Mesenchymal stem cell (in vitro differentiated cells and primary cell): ENCODE measurements around the gene GPSM1.
"Not testable (repeated sequence)": the region's sequence is repeated elsewhere in the genome, so short reads cannot be mapped to it uniquely, and the experiment has no call there.

Experiments used
- DNase-seq: peaks from one replicate; pipeline ENCODE4 v3.0.0-alpha.2; 2013
- H2AFZ ChIP-seq: one replicate; pipeline ENCODE4 v1.6.1; 2013; ENCODE audit warnings: low read depth, mild to moderate bottlenecking, control low read depth, inconsistent platforms, low read length, moderate library complexity
- H2AK5ac ChIP-seq: 2 replicates; pipeline ENCODE4 v1.6.1; 2013; ENCODE audit warnings: low read length, moderate library complexity, mild to moderate bottlenecking, inconsistent platforms; ENCODE audit not compliant: severe bottlenecking
- H2BK120ac ChIP-seq: one replicate; pipeline ENCODE4 v1.6.1; 2013; ENCODE audit warnings: low read depth, mild to moderate bottlenecking, inconsistent platforms, low read length, moderate library complexity
- H2BK12ac ChIP-seq, 2 experiments: one replicate each; pipeline ENCODE4 v1.6.1; 2013; ENCODE audit warnings: inconsistent platforms in 2 of 2, low read length in 2 of 2, mild to moderate bottlenecking in 2 of 2, moderate library complexity in 2 of 2, control low read depth in 1 of 2
- H2BK15ac ChIP-seq: one replicate; pipeline ENCODE4 v1.6.1; 2013; ENCODE audit warnings: mild to moderate bottlenecking, low read depth, inconsistent platforms; ENCODE audit not compliant: poor library complexity, severe bottlenecking
- H2BK5ac ChIP-seq: 2 replicates; pipeline ENCODE4 v1.6.1; 2013; ENCODE audit warnings: low read depth, mild to moderate bottlenecking, low read length, control low read depth, inconsistent platforms; ENCODE audit not compliant: poor library complexity, severe bottlenecking
- H3K14ac ChIP-seq, 2 experiments: one replicate each; pipeline ENCODE4 v1.6.1; 2013; ENCODE audit warnings: inconsistent platforms in 2 of 2, low read length in 2 of 2, control low read depth in 1 of 2, mild to moderate bottlenecking in 1 of 2, moderate library complexity in 1 of 2
- H3K18ac ChIP-seq, 2 experiments: one replicate each; pipeline ENCODE4 v1.6.1; 2013; ENCODE audit warnings: inconsistent platforms in 2 of 2, low read length in 2 of 2, control low read depth in 1 of 2, low read depth in 1 of 2, mild to moderate bottlenecking in 1 of 2
- H3K23ac ChIP-seq, 2 experiments: one replicate each; pipeline ENCODE4 v1.6.1; 2013; ENCODE audit warnings: inconsistent platforms in 2 of 2, low read length in 2 of 2, mild to moderate bottlenecking in 2 of 2, moderate library complexity in 2 of 2, control low read depth in 1 of 2
- H3K27ac ChIP-seq: 2 replicates; pipeline ENCODE4 v1.5.1; 2013; ENCODE audit warnings: mild to moderate bottlenecking, moderate library complexity, low read length, control low read depth, inconsistent platforms; ENCODE audit not compliant: poor library complexity, severe bottlenecking
- H3K27me3 ChIP-seq, 2 experiments: 2 replicates each; pipeline versions ENCODE4 v1.6.1 to v1.7.0; 2013; ENCODE audit warnings: low read length in 2 of 2, mild to moderate bottlenecking in 2 of 2, moderate library complexity in 2 of 2, control low read depth in 1 of 2, inconsistent platforms in 1 of 2; ENCODE audit not compliant: control insufficient read depth in 1 of 2, insufficient read depth in 1 of 2
- H3K36me3 ChIP-seq, 2 experiments: 2 replicates each; pipeline versions ENCODE4 v1.6.1 to v1.7.0; 2013; ENCODE audit warnings: low read length in 2 of 2, control low read depth in 1 of 2, inconsistent platforms in 1 of 2, low read depth in 1 of 2, mild to moderate bottlenecking in 1 of 2; ENCODE audit not compliant: insufficient read depth in 2 of 2, control insufficient read depth in 1 of 2
- H3K4ac ChIP-seq, 2 experiments: one replicate each; pipeline ENCODE4 v1.6.1; 2013; ENCODE audit warnings: inconsistent platforms in 2 of 2, low read length in 2 of 2, mild to moderate bottlenecking in 2 of 2, moderate library complexity in 2 of 2, control low read depth in 1 of 2, low read depth in 1 of 2
- H3K4me1 ChIP-seq: 2 replicates; pipeline ENCODE4 v1.6.1; 2013; ENCODE audit warnings: low read depth, low read length, control low read depth; ENCODE audit not compliant: control insufficient read depth, insufficient read depth
- H3K4me2 ChIP-seq: 2 replicates; pipeline ENCODE4 v1.6.1; 2013; ENCODE audit warnings: low read length, mild to moderate bottlenecking, inconsistent platforms; ENCODE audit not compliant: poor library complexity, severe bottlenecking
- H3K4me3 ChIP-seq, 2 experiments: 2 replicates each; pipeline versions ENCODE4 v1.5.1 to v1.7.0; 2013; ENCODE audit warnings: low read length in 2 of 2, mild to moderate bottlenecking in 2 of 2, control low read depth in 1 of 2, low read depth in 1 of 2; ENCODE audit not compliant: insufficient read depth in 1 of 2
- H3K79me1 ChIP-seq: replicated peaks from 2 replicates; pipeline ENCODE4 v1.6.1; 2013; ENCODE audit warnings: mild to moderate bottlenecking, control low read depth, low read length, inconsistent platforms; ENCODE audit not compliant: poor library complexity, severe bottlenecking
- H3K9ac ChIP-seq: 2 replicates; pipeline ENCODE4 v1.7.0; 2013; ENCODE audit warnings: mild to moderate bottlenecking, low read length, moderate library complexity
- H3K9me3 ChIP-seq: 2 replicates; pipeline ENCODE4 v1.7.0; 2013; ENCODE audit warnings: mild to moderate bottlenecking, low read length; ENCODE audit not compliant: control insufficient read depth
- H4K8ac ChIP-seq: one replicate; pipeline ENCODE4 v1.6.1; 2013; ENCODE audit warnings: inconsistent platforms, mild to moderate bottlenecking, low read length, moderate library complexity
- H4K91ac ChIP-seq: one replicate; pipeline ENCODE4 v1.6.1; 2013; ENCODE audit warnings: mild to moderate bottlenecking, low read length, inconsistent platforms
- WGBS: methylation state at CpG from one replicate; pipeline ENCODE4 v1.1.7; 2013; ENCODE audit warnings: mixed read lengths; 5-methylcytosine and 5-hydroxymethylcytosine counted together

Gene GPSM1

DNA sequence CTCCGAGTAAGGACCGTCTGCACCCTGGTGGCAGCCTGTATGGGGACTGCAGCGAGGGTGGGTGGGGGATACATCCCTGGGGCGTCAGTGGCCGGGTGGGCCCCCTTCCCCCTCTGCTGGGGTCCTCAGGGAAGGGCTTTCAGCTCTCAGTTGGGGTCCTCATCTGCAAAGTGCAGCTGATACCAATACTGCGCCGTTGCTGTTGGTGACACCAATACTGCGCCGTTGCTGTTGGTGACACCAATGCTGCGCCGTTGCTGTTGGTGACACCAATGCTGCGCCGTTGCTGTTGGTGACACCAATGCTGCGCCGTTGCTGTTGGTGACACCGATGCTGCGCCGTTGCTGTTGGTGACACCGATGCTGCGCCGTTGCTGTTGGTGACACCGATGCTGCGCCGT lies 24.5 kb downstream of the GPSM1 start:
- not testable (repeated sequence) for H3K14ac ChIP-seq, H3K4me2 ChIP-seq, H2BK12ac ChIP-seq, H2BK120ac ChIP-seq, DNase-seq, H3K4ac ChIP-seq, H3K18ac ChIP-seq, H2AFZ ChIP-seq, H3K27me3 ChIP-seq, H2BK15ac ChIP-seq, H3K23ac ChIP-seq, H4K8ac ChIP-seq, H3K27ac ChIP-seq, H3K9me3 ChIP-seq, H2BK5ac ChIP-seq, H2AK5ac ChIP-seq, H4K91ac ChIP-seq, H3K79me1 ChIP-seq, H3K9ac ChIP-seq, H3K4me3 ChIP-seq
- Histone ChIP-seq H3K36me3 (peaks cover 13 to 61% of the 10 kb centered on the region in 2 experiments), H3K4me1 (peaks cover 38% of the 10 kb centered on the region)
- 95% methylated on average over 12 of the region's 24 CpGs for WGBS

DNA sequence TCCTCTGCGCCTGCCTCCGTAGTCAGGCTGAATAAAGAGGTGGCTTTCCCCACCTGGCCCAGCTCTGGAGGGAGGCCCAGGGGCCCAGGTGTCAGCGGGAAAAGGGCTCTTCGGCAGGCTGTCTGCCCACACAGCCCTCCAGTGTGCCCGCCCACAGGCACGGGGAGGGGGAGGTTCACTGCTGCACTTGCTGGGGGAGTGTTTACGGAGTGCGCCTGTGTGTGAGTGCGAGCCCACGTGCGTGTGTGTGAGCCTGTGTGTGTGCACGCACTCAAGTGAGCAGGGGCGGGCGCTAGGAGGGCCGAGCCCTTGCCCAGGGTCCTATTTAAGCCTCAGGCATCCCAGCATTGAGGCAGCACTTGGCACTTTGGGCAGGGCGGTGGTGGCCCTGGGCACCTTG lies 25.3 kb downstream of the GPSM1 start:
- no peaks in the 10 kb centered on the region for H3K9me3 ChIP-seq
- H3K18ac ChIP-seq = no peak overlapping the region
- H4K8ac ChIP-seq = no peak overlapping the region
- no peak overlapping the region for H4K91ac ChIP-seq
- H2BK120ac ChIP-seq = no peak overlapping the region
- no peaks in the 10 kb centered on the region for H3K79me1 ChIP-seq
- no peak overlapping the region for H3K9ac ChIP-seq
- WGBS = 83% methylated on average over 16 of the region's 16 CpGs
- H3K4me2 ChIP-seq = no peak overlapping the region
- no peak overlapping the region for H2BK5ac ChIP-seq
- peak overlapping the region in 1 of 2 experiments; percentile 36 for H3K14ac ChIP-seq
- no peak overlapping the region for H3K23ac ChIP-seq
- no peak overlapping the region for H2BK12ac ChIP-seq
- H3K27ac ChIP-seq = no peak overlapping the region
- DNase-seq = no peak
- H3K4ac ChIP-seq = no peak overlapping the region
- no peaks in the 10 kb centered on the region for H3K27me3 ChIP-seq
- H2BK15ac ChIP-seq = no peak overlapping the region
- H3K36me3 ChIP-seq = peaks cover 16 to 69% of the 10 kb centered on the region in 2 experiments
- H3K4me1 ChIP-seq = peaks cover 40% of the 10 kb centered on the region
- no peak overlapping the region for H2AFZ ChIP-seq
- no peak overlapping the region for H2AK5ac ChIP-seq
- H3K4me3 ChIP-seq = no peak overlapping the region

DNA sequence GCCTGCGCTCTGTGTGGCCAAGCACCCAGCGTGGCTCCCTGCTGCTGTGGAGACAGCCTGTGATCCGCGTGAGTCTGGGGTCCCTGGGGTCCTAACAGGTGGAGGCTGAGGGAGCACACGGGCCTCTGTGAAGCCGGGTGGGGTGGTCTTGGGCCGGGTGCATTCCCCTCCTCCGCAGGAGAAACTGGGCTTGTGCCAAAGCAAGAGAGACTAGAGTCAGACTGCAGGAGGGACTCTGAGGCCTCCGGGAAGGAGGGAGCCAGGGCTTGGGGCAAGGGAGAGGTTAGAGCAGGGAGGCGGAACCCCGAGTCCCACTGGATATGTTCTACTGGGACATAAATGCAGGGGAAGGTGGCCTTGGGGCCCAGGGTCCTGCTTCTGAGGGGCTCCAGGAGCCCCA lies 25.7 kb downstream of the GPSM1 start:
- H4K8ac ChIP-seq = no peak overlapping the region
- H4K91ac ChIP-seq = no peak overlapping the region
- no peaks in the 10 kb centered on the region for H3K79me1 ChIP-seq
- no peak overlapping the region for H3K14ac ChIP-seq
- no peak overlapping the region for H3K4me2 ChIP-seq
- H3K4ac ChIP-seq = no peak overlapping the region
- no peaks in the 10 kb centered on the region for H3K9me3 ChIP-seq
- no peak overlapping the region for H3K4me3 ChIP-seq
- no peak overlapping the region for H3K23ac ChIP-seq
- no peak overlapping the region for H2BK120ac ChIP-seq
- DNase-seq = no peak
- no peak overlapping the region for H3K9ac ChIP-seq
- no peak overlapping the region for H2AK5ac ChIP-seq
- H3K27me3 ChIP-seq = no peaks in the 10 kb centered on the region
- H2BK12ac ChIP-seq = no peak overlapping the region
- H2AFZ ChIP-seq = no peak overlapping the region
- peaks cover 16 to 72% of the 10 kb centered on the region in 2 experiments for H3K36me3 ChIP-seq
- H3K18ac ChIP-seq = no peak overlapping the region
- H3K27ac ChIP-seq = no peak overlapping the region
- WGBS = 93% methylated on average over 11 of the region's 11 CpGs
- H3K4me1 ChIP-seq = peaks cover 41% of the 10 kb centered on the region
- H2BK15ac ChIP-seq = no peak overlapping the region
- no peak overlapping the region for H2BK5ac ChIP-seq

DNA sequence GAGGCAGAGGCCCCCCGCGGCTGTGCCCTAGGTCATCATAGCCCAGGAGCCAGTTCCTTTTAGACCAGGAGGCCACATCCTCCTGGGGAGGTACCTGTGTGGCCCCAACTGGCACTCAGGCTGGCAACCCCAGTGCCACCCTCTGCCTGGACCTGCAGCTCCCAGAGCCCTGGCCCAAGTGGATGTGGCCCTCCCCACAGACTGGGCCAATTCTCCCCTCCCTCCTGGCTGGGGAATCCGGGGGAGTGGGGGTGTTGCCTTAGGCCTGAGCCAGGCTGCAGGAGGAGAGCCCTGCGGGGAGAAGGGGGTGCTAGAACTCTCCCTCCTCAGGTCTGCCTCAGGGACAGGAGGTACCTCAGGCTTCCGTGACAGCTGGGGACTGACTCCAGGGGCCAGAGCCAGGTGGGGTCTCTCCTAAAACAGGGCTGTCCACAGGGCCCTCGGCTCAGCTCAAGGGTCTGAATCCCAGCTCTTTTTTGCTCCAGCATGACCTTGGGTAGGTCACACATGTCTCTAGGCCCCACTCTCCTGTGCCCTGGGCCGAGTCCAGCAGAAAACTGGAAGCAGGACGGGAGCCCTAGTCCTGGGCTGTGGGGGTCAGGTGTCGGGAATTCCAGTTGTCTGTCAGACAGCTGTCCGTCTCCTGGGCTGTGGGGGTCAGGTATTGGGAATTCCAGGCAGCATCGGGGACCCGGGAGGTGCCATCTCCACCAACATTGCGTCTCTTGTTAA lies 26.6 kb downstream of the GPSM1 start:
- no peak overlapping the region for H2BK120ac ChIP-seq
- H4K8ac ChIP-seq = no peak overlapping the region
- H3K79me1 ChIP-seq = no peaks in the 10 kb centered on the region
- no peaks in the 10 kb centered on the region for H3K27me3 ChIP-seq
- H3K4me3 ChIP-seq = no peak overlapping the region
- H4K91ac ChIP-seq = no peak overlapping the region
- H2AK5ac ChIP-seq = no peak overlapping the region
- no peak overlapping the region for H3K27ac ChIP-seq
- H3K23ac ChIP-seq = no peak overlapping the region
- no peak for DNase-seq
- no peak overlapping the region for H2BK12ac ChIP-seq
- no peak overlapping the region for H3K4ac ChIP-seq
- H3K14ac ChIP-seq = no peak overlapping the region
- H3K9me3 ChIP-seq = no peaks in the 10 kb centered on the region
- H3K18ac ChIP-seq = no peak overlapping the region
- no peak overlapping the region for H3K4me2 ChIP-seq
- no peak overlapping the region for H3K9ac ChIP-seq
- peaks cover 17 to 72% of the 10 kb centered on the region in 2 experiments for H3K36me3 ChIP-seq
- 94% methylated on average over 13 of the region's 13 CpGs for WGBS
- no peak overlapping the region for H2BK15ac ChIP-seq
- H2AFZ ChIP-seq = no peak overlapping the region
- no peak overlapping the region for H2BK5ac ChIP-seq
- H3K4me1 ChIP-seq = peaks cover 41% of the 10 kb centered on the region
